B cell (primary cell): ENCODE measurements around the gene ZFR. TPM values are rescaled to one million over a fixed set of nuclear protein-coding genes. Genes with fewer than 3 reads are reported as not detected.

Experiments used
- ATAC-seq: fragments of 200-7000 bp; cut with Tn5 transposase; one replicate; pipeline ENCODE4 v1.10.0; 2021; ENCODE audit warnings: low read depth, mild to moderate bottlenecking, moderate number of reproducible peaks, moderate library complexity
- CTCF ChIA-PET: fragments of 350-600 bp; sonication (Branson Sonifier 250); formaldehyde crosslinking; loops from one replicate; lab custom pipeline; 2021; ENCODE audit warnings: antibody characterized with exemption, inconsistent platforms; lab: Charles Lee
- POLR2A ChIA-PET: fragments of 350-600 bp; sonication (Branson Sonifier 250); formaldehyde crosslinking; loops from one replicate; lab custom pipeline; 2021; ENCODE audit warnings: antibody characterized with exemption; lab: Charles Lee
- DNase-seq: peaks from one replicate; pipeline ENCODE4 v3.0.0; 2013
- H2AFZ ChIP-seq: 2 replicates; pipeline ENCODE4 v1.6.1; 2012; ENCODE audit warnings: mild to moderate bottlenecking, low read depth, low read length; ENCODE audit not compliant: insufficient read depth, poor library complexity, severe bottlenecking
- H3K27ac ChIP-seq, 2 donors: 1 replicate in 1 of 2; 2 replicates in 1 of 2; pipeline ENCODE4 v1.5.1; 2012 to 2013; ENCODE audit warnings: low read length in 2 of 2, mild to moderate bottlenecking in 2 of 2, moderate library complexity in 1 of 2
- H3K27me3 ChIP-seq, 4 experiments: fragments of 200-600 bp in 1 of 4; sonication (generic) in 1 of 4; replicated peaks in 1 of 4; 1 replicate in 2 of 4; 2 replicates in 2 of 4; pipeline versions ENCODE4 v1.6.1 to v1.7.0; 2013 to 2016; ENCODE audit warnings: low read length in 3 of 4, mild to moderate bottlenecking in 2 of 4, mixed read lengths in 1 of 4, moderate library complexity in 1 of 4; ENCODE audit not compliant: insufficient read depth in 4 of 4, control insufficient read depth in 3 of 4; ENCODE audit errors: control extremely low read depth in 1 of 4
- H3K36me3 ChIP-seq, 2 experiments: replicated peaks in 1 of 2; 1 replicate in 1 of 2; 2 replicates in 1 of 2; pipeline versions ENCODE4 v1.6.1 to v1.7.1; 2013; ENCODE audit warnings: low read length in 1 of 2; ENCODE audit not compliant: insufficient read depth in 2 of 2, control insufficient read depth in 1 of 2; ENCODE audit errors: control extremely low read depth in 1 of 2, extremely low read depth in 1 of 2
- H3K4me1 ChIP-seq, 2 donors: fragments of 200-600 bp in 1 of 2; sonication (generic) in 1 of 2; 1 replicate in 1 of 2; 2 replicates in 1 of 2; pipeline versions ENCODE4 v1.5.1 to v1.6.1; 2013 to 2017; ENCODE audit warnings: low read length in 2 of 2; ENCODE audit not compliant: control insufficient read depth in 2 of 2, insufficient read depth in 2 of 2
- H3K4me2 ChIP-seq: replicated peaks from 2 replicates; pipeline ENCODE3; 2012; ENCODE audit warnings: mild to moderate bottlenecking, low read depth, low read length; ENCODE audit not compliant: poor library complexity, severe bottlenecking
- H3K4me3 ChIP-seq, 5 experiments: fragments of 200-600 bp in 1 of 5; sonication (generic) in 1 of 5; 1 replicate in 3 of 5; 2 replicates in 2 of 5; pipeline versions ENCODE4 v1.5.1 to v1.7.0; 2011 to 2016; ENCODE audit warnings: low read length in 4 of 5, mild to moderate bottlenecking in 4 of 5, low read depth in 2 of 5, control low read depth in 1 of 5, moderate library complexity in 1 of 5; ENCODE audit not compliant: insufficient read depth in 1 of 5; ENCODE audit errors: control extremely low read depth in 1 of 5, extremely low read depth in 1 of 5
- H3K79me2 ChIP-seq: fragments of 200-600 bp; sonication (generic); one replicate; pipeline ENCODE4 v1.6.0; 2016; ENCODE audit warnings: low read length; ENCODE audit not compliant: control insufficient read depth, insufficient read depth
- H3K9ac ChIP-seq: fragments of 200-600 bp; sonication (generic); 2 replicates; pipeline ENCODE4 v1.6.1; 2017; ENCODE audit warnings: mild to moderate bottlenecking, low read length, moderate library complexity
- H3K9me3 ChIP-seq, 3 donors: one replicate each; pipeline versions ENCODE4 v1.6.1 to v1.7.1; 2013; ENCODE audit warnings: low read length in 2 of 3; ENCODE audit not compliant: control insufficient read depth in 2 of 3, insufficient read depth in 1 of 3; ENCODE audit errors: control extremely low read depth in 1 of 3
- H4K20me1 ChIP-seq: 2 replicates; pipeline ENCODE4 v1.6.0; 2012; ENCODE audit warnings: mild to moderate bottlenecking, low read length; ENCODE audit not compliant: insufficient read depth, control insufficient read depth, poor library complexity, severe bottlenecking
- H3K27ac Mint-ChIP-seq: one replicate; pipeline ENCODE4 v1.8.0; 2021; ENCODE audit warnings: mixed read lengths
- H3K27me3 Mint-ChIP-seq: one replicate; pipeline ENCODE4 v1.8.0; 2021; ENCODE audit warnings: mixed read lengths
- H3K4me1 Mint-ChIP-seq: one replicate; pipeline ENCODE4 v1.8.0; 2021; ENCODE audit warnings: mixed read lengths
- H3K4me3 Mint-ChIP-seq: one replicate; pipeline ENCODE4 v1.8.0; 2021; ENCODE audit warnings: mixed read lengths
- H3K9me3 Mint-ChIP-seq: one replicate; pipeline ENCODE4 v1.8.0; 2022; ENCODE audit warnings: mixed read lengths; ENCODE audit not compliant: insufficient read depth
- CTCF ChIP-seq: fragments of 200-600 bp; IDR thresholded peaks from one replicate; pipeline ENCODE4 v1.8.0; 2022; ENCODE audit warnings: antibody characterized with exemption, mild to moderate bottlenecking
- EZH2 ChIP-seq: IDR thresholded peaks from 2 replicates; pipeline ENCODE4 v1.6.1; 2012; ENCODE audit warnings: borderline replicate concordance, low read depth, mild to moderate bottlenecking, moderate library complexity, low read length; ENCODE audit not compliant: insufficient read depth, poor library complexity, severe bottlenecking
- WGBS: methylation state at CpG from one replicate; pipeline ENCODE4 v1.1.5; 2013; ENCODE audit warnings: missing lambda C conversion rate; ENCODE audit not compliant: insufficient coverage; 5-methylcytosine and 5-hydroxymethylcytosine counted together
- intact Hi-C: fragments of 100-400 bp; cut with micrococcal nuclease; formaldehyde crosslinking; loops from one replicate; pipeline ENCODE4 v1.10.0; 2022
- polyA plus RNA-seq: library from polyadenylated mRNA; depleted of rRNA; stranded (reverse); fragments of >200 nt; gene quantifications from 2 replicates; pipeline ENCODE4 v1.2.3, GENCODE V29; 2012
- total RNA-seq, 2 donors: library from RNA; stranded (reverse); fragments of 120-200 nt in 1 of 2; gene quantifications; 1 replicate in 1 of 2; 2 replicates in 1 of 2; pipeline versions ENCODE4 v1.2.3 to v1.2.4, GENCODE V29; 2013 to 2022

Gene ZFR
- total and polyA plus RNA-seq, 2 donors (not counting 1 experiment from before 2014, with no cell fraction given), result 31.4 to 69.0 TPM

DNA sequence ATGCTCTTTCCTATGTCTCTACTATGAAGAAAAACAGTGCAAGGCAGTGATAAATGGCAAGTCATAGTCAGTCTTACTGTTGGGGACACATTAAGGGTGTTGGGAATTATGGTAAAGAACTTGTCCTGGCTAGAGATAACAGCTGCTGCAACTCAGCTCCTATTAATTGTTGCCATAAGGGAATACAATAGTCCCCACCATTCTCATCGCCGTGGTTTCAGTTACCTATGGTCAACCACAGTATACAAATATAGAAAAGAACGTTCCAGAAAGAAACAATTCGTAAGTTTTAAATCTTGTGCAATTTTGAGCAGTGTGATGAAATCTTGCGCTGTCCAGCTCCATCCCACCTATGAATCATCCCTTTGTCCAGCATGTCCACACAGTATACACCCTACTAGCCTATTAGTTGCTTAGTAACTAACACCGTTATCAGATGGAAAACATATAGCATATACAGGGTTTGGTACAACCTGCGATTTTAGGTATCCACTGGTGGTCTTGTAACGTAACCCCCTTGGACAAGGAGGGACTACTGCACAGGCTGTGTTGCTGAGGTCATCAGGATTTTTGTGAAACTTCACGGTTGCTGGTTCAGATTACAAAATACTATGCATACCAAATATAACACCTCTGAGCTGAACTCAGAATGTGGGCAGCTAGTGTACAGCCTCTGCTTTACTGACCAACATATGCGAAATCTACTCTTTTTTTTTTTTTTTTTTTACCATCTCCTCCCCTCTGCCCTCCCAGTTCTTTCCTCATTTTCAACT lies 53.5 kb downstream of the ZFR start:
- H2AFZ ChIP-seq, result no peak overlapping the region
- Mint-ChIP-seq H3K4me1 (no peaks in the 10 kb centered on the region), H3K27ac (peak overlapping the region; percentile 1), H3K4me3 (no peak overlapping the region), H3K9me3 (no peaks in the 10 kb centered on the region), H3K27me3 (no peaks in the 10 kb centered on the region)
- POLR2A ChIA-PET, result no interaction called here
- no peak overlapping the region for H3K4me2 ChIP-seq
- DNase-seq (no peak), ATAC-seq (no peak)
- H3K4me1 ChIP-seq, result no peaks in the 10 kb centered on the region
- H4K20me1 ChIP-seq, result peaks cover 8% of the 10 kb centered on the region
- H3K79me2 ChIP-seq, result no peaks in the 10 kb centered on the region
- no peaks in the 10 kb centered on the region for H3K9me3 ChIP-seq
- no peak overlapping the region for H3K4me3 ChIP-seq
- peaks cover 18 to 96% of the 10 kb centered on the region in 2 experiments for H3K36me3 ChIP-seq
- CTCF ChIA-PET, result interaction anchor here (1.0 to 1.4 kb wide), 2 partner anchors 158 to 199 kb away, joined by 3 read pairs; no protein-coding TSS in a partner anchor
- 98% methylated on average over 5 of the region's 10 CpGs for WGBS
- H3K27ac ChIP-seq, result no peak overlapping the region
- H3K27me3 ChIP-seq, result no peaks in the 10 kb centered on the region
- intact Hi-C loops, result no loop called here
- H3K9ac ChIP-seq, result no peak overlapping the region
- TF ChIP-seq EZH2, result no peak
- TF ChIP-seq CTCF, result no peak

DNA sequence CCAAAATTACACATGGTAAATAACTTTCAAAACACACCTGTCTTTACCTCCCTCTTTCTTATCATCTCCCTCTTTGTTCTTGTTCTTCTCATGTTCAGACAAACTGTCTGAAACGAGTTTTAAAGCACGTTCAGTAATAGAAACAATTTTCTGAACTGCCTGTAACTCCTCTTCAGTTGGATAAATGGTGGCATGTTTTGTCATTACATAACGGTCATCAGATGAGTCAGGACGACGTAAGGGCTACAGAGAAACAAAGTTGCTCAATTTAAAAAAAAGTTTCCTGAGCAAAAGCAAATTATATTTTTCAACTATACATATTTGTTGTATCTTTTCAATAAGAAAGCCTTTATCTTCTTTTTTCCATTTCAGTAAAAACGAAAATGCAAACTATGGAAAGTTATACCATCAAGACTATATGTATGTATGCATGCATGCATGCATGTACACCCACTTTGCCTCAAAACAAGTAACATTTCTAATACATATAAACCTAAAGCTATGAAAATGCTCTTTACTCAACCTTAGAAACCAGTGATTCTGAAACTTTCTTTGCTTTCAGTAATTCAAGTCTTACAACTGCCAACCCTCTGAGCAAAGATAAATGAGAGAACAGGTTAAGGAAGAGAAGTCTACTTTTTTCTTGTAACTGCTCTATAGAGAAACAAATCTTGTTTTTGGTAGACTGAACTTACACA lies 56.0 kb downstream of the ZFR start:
- Mint-ChIP-seq H3K4me3 (no peak overlapping the region), H3K27me3 (no peaks in the 10 kb centered on the region), H3K9me3 (no peaks in the 10 kb centered on the region), H3K4me1 (no peaks in the 10 kb centered on the region), H3K27ac (no peak overlapping the region)
- Histone ChIP-seq H3K4me3 (no peak overlapping the region), H3K27ac (no peak overlapping the region), H2AFZ (no peak overlapping the region), H4K20me1 (peaks cover 8% of the 10 kb centered on the region), H3K9me3 (no peaks in the 10 kb centered on the region), H3K4me1 (no peaks in the 10 kb centered on the region), H3K9ac (no peak overlapping the region), H3K36me3 (peaks cover 21 to 93% of the 10 kb centered on the region in 2 experiments), H3K27me3 (no peaks in the 10 kb centered on the region), H3K4me2 (no peak overlapping the region), H3K79me2 (no peaks in the 10 kb centered on the region)
- ChIA-PET POLR2A (no interaction called here), CTCF (interaction anchor here (0.8 to 1.3 kb wide), 3 partner anchors 18 to 201 kb away, joined by 3 to 6 read pairs (median 4); no protein-coding TSS in a partner anchor)
- intact Hi-C loops, result no loop called here
- no peak for DNase-seq
- TF ChIP-seq EZH2 (no peak), CTCF (no peak)
- WGBS, result no CpG with 5 or more reads among the region's 6 CpGs
- no peak for ATAC-seq
